Activated naive CD4-positive, alpha-beta T cell treated with anti-CD3 and anti-CD28 coated beads, Interleukin-2, amount 50 U/mL, for 24 hours (primary cell): ENCODE measurements around the gene CEP112.
"Not testable (repeated sequence)": the region's sequence is repeated elsewhere in the genome, so short reads cannot be mapped to it uniquely, and the experiment has no call there.

Experiments used
- H3K27ac Mint-ChIP-seq: one replicate; pipeline ENCODE4 v1.8.0; 2021; ENCODE audit warnings: mild to moderate bottlenecking, mixed read lengths
- H3K27me3 Mint-ChIP-seq: one replicate; pipeline ENCODE4 v1.8.0; 2021; ENCODE audit warnings: mixed read lengths
- H3K36me3 Mint-ChIP-seq: one replicate; pipeline ENCODE4 v1.8.0; 2021; ENCODE audit warnings: mixed read lengths
- H3K4me1 Mint-ChIP-seq: one replicate; pipeline ENCODE4 v1.8.0; 2021; ENCODE audit warnings: mixed read lengths
- H3K4me3 Mint-ChIP-seq: one replicate; pipeline ENCODE4 v1.8.0; 2021; ENCODE audit warnings: mild to moderate bottlenecking, mixed read lengths
- H3K9me3 Mint-ChIP-seq: one replicate; pipeline ENCODE4 v1.8.0; 2021; ENCODE audit warnings: mixed read lengths

The CEP112 gene

DNA sequence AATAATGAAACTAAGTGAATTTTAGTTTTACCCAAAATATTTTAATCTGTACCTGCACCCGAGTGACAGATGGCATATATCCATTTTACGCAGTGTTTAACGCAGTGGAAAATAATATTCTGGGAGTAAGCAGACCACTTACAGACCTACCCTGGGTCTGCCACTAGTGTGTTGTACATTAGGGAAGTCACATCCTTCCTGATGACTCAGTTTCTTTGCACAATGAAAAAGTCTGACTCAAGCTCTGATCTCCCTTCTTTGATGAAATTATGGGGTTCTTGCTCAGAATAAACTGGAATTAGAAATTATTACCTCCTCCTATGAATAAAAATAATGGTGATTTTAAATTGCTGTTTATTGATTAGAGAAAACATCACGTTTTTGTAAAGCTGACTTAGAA is 507.3 kb downstream of the CEP112 start:
- Mint-ChIP-seq H3K4me3 (no peak overlapping the region), H3K27ac (no peak overlapping the region), H3K4me1 (no peaks in the 10 kb centered on the region), H3K27me3 (no peaks in the 10 kb centered on the region), H3K9me3 (no peaks in the 10 kb centered on the region), H3K36me3 (peaks cover 2% of the 10 kb centered on the region)

- H3K4me1 Mint-ChIP-seq = peaks cover 5% of the 10 kb centered on the region
- peaks cover 2% of the 10 kb centered on the region for H3K36me3 Mint-ChIP-seq
- H3K4me3 Mint-ChIP-seq = no peak overlapping the region
- no peaks in the 10 kb centered on the region for H3K27me3 Mint-ChIP-seq
- no peaks in the 10 kb centered on the region for H3K9me3 Mint-ChIP-seq
- H3K27ac Mint-ChIP-seq = no peak overlapping the region
Measured at GRCh38 chr17:65683428-65683827, 508.5 kb downstream of the CEP112 start.

DNA sequence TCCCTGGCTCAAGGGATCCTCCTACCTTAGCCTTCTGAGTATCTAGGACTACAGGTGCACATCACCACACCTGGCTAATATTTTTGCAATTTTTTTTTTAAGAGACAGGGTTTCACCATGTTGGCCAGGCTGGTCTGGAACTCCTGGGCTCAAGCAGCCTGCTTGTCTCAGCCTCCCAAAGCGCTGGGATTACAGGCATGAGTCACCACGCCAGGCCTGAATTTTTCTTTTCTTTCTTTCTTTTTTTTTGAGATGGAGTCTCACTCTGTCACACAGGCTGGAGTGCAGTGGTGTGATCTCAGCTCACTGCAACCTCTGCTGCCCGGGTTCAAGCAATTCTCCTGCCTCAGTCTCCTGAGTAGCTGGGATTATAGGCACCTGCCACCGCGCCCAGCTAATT is 510.2 kb downstream of the CEP112 start:
- not testable (repeated sequence) for H3K9me3 Mint-ChIP-seq, H3K36me3 Mint-ChIP-seq, H3K27ac Mint-ChIP-seq, H3K27me3 Mint-ChIP-seq, H3K4me3 Mint-ChIP-seq
- H3K4me1 Mint-ChIP-seq = peaks cover 12% of the 10 kb centered on the region

- Mint-ChIP-seq H3K36me3 (peaks cover 2% of the 10 kb centered on the region), H3K4me1 (peaks cover 12% of the 10 kb centered on the region), H3K27me3 (no peaks in the 10 kb centered on the region), H3K27ac (no peak overlapping the region), H3K4me3 (no peak overlapping the region), H3K9me3 (peaks cover 4% of the 10 kb centered on the region)
Measured at GRCh38 chr17:65679165-65679845, 512.6 kb downstream of the CEP112 start.

- no peaks in the 10 kb centered on the region for H3K27me3 Mint-ChIP-seq
- H3K27ac Mint-ChIP-seq = no peak overlapping the region
Measured at GRCh38 chr17:65678546-65678945, 513.4 kb downstream of the CEP112 start.

GRCh38 chr17:65677932-65678331 is 514.0 kb downstream of the CEP112 start:
- Mint-ChIP-seq H3K4me1 (peaks cover 12% of the 10 kb centered on the region), H3K36me3 (peaks cover 2% of the 10 kb centered on the region), H3K27ac (no peak overlapping the region), H3K9me3 (peaks cover 4% of the 10 kb centered on the region), H3K4me3 (no peak overlapping the region), H3K27me3 (no peaks in the 10 kb centered on the region)

More at GRCh38 chr17:65678546-65678945, 513.4 kb downstream of the CEP112 start:
- peaks cover 12% of the 10 kb centered on the region for H3K4me1 Mint-ChIP-seq
- H3K4me3 Mint-ChIP-seq = no peak overlapping the region
- peaks cover 4% of the 10 kb centered on the region for H3K9me3 Mint-ChIP-seq
- peaks cover 2% of the 10 kb centered on the region for H3K36me3 Mint-ChIP-seq

DNA sequence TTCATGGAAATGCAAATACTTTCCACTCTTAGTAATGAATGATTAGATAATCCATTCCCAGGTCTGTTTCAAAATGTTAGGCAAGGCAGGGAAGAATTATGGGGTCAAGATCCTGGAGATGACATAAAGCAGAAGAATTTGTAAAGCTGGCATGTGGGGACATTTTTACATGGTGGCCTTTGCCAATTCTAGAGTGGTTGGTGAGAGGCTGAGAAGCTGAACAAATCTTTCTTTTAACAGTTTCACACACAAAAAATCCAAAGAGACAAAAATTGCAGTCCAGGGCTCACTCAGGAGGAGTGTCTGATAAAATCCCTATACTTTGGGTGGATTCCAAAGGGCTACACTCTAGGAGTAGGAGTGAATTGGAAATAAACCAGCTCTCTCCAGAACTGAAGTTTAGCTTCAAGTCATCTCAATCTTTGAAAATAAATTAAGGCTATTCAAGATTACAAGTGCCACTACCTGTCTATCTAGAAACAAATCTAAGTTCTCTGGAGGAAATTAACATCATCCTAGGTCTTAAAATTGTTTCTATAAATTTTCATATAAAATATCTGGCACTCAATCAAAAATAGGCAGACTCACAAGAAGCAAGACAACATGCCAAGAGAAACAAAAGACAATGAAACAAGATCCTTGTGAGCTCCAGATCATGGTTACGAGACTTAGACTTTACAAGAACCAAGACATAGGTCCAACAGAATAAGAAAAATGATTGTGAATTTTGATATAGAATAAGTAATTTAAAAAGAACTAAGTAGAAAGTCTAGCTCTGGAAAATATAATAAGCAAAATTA is 517.5 kb downstream of the CEP112 start:
- Mint-ChIP-seq H3K4me3 (no peak overlapping the region), H3K27me3 (no peaks in the 10 kb centered on the region), H3K36me3 (no peaks in the 10 kb centered on the region), H3K4me1 (peaks cover 12% of the 10 kb centered on the region), H3K27ac (no peak overlapping the region), H3K9me3 (peaks cover 4% of the 10 kb centered on the region)

DNA sequence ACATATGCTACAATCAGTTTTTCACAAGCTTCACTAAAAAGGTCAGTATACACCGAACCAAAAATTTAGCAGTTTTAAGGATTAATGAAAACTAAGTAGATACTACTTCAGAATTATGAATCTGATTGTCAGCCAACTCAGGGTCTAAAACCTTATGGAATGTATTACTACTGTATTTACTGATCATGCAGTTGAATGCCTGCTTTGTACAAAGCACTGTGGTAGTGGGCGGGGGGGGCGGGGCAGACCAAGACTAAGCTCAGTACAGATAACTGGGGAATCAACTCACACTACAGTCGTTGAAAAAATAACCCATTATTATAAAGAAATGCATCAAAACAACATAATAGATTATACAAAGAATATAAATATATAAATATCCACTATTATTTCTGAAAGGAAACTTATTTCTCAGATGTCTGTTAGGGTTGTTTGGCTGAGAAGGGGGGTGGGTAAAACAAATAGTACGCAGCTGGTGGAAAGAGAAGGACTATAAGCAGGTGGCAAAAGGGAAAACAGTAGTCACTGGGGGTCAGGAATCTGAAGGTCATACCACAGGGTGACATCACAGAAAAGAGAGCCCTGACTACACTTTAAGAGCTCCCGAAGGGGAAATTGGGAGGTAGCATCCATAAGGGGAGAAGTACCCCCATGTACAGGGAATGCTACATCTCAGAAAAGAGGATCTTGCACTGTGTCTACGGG is 521.1 kb downstream of the CEP112 start:
- H3K9me3 Mint-ChIP-seq = peaks cover 4% of the 10 kb centered on the region
- H3K27ac Mint-ChIP-seq = no peak overlapping the region

GRCh38 chr17:65668211-65668610 is 523.7 kb downstream of the CEP112 start:
- Mint-ChIP-seq H3K4me1 (no peaks in the 10 kb centered on the region), H3K9me3 (no peaks in the 10 kb centered on the region), H3K36me3 (no peaks in the 10 kb centered on the region), H3K27me3 (no peaks in the 10 kb centered on the region), H3K4me3 (no peak overlapping the region), H3K27ac (no peak overlapping the region)

More for the DNA sequence above, 521.1 kb downstream of the CEP112 start:
- Mint-ChIP-seq H3K36me3 (no peaks in the 10 kb centered on the region), H3K4me3 (no peak overlapping the region), H3K27me3 (no peaks in the 10 kb centered on the region), H3K4me1 (no peaks in the 10 kb centered on the region)

- H3K36me3 Mint-ChIP-seq = no peaks in the 10 kb centered on the region
Measured at GRCh38 chr17:65667656-65668055, 524.3 kb downstream of the CEP112 start.

GRCh38 chr17:65666876-65667321 is 525.0 kb downstream of the CEP112 start:
- Mint-ChIP-seq H3K4me1 (no peaks in the 10 kb centered on the region), H3K27me3 (no peaks in the 10 kb centered on the region), H3K27ac (no peak overlapping the region), H3K9me3 (no peaks in the 10 kb centered on the region), H3K36me3 (no peaks in the 10 kb centered on the region), H3K4me3 (no peak overlapping the region)

More at GRCh38 chr17:65667656-65668055, 524.3 kb downstream of the CEP112 start:
- no peak overlapping the region for H3K27ac Mint-ChIP-seq
- no peak overlapping the region for H3K4me3 Mint-ChIP-seq
- no peaks in the 10 kb centered on the region for H3K9me3 Mint-ChIP-seq
- H3K4me1 Mint-ChIP-seq = no peaks in the 10 kb centered on the region
- no peaks in the 10 kb centered on the region for H3K27me3 Mint-ChIP-seq

- Mint-ChIP-seq H3K4me3 (no peak overlapping the region), H3K4me1 (peaks cover under 1% of the 10 kb centered on the region), H3K27me3 (no peaks in the 10 kb centered on the region), H3K36me3 (no peaks in the 10 kb centered on the region), H3K9me3 (no peaks in the 10 kb centered on the region), H3K27ac (no peak overlapping the region)
Measured at GRCh38 chr17:65665966-65666365, 526.0 kb downstream of the CEP112 start.

DNA sequence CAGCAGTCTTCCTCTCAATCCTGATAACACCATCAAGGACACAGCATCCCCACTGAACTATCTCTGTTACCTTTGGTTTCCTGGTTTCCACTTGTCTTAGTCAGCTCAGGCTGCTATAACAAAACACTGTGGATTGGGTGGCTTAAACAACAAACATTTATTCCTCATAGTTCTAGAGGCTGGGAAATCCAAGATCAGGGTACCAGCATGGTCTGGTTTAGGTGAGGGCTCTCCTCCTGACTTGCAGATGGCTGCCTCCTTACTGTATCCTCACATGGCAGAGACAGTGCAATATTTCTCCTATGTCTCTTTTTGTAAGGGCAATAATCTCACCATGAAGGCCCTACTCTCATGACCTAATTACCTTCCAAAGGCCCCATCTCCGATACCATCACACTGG is 527.2 kb downstream of the CEP112 start:
- Mint-ChIP-seq H3K27me3 (no peaks in the 10 kb centered on the region), H3K4me3 (no peak overlapping the region), H3K4me1 (peaks cover 10% of the 10 kb centered on the region), H3K27ac (no peak overlapping the region), H3K36me3 (no peaks in the 10 kb centered on the region), H3K9me3 (no peaks in the 10 kb centered on the region)

DNA sequence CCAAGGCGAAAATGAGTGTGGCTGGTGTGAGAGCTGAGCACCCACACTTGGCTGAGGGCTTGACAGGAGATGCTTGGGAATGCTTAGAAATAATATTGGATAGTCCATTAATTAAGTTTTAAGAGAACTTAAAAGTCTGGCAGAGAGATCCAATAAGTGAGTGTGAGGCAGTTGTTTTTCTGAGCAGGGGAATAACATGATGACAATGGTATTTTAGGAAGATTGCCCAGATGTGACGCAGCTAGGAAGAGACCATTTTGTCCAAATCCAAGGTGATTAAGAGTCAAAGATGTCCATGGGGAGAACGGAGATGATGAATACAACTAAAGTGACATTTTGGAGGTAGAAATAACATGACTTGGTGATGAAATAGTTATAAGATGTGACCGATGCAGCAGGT is 527.7 kb downstream of the CEP112 start:
- H3K36me3 Mint-ChIP-seq = no peaks in the 10 kb centered on the region
- peaks cover 15% of the 10 kb centered on the region for H3K4me1 Mint-ChIP-seq
- no peaks in the 10 kb centered on the region for H3K9me3 Mint-ChIP-seq
- H3K27ac Mint-ChIP-seq = no peak overlapping the region
- no peaks in the 10 kb centered on the region for H3K27me3 Mint-ChIP-seq
- H3K4me3 Mint-ChIP-seq = no peak overlapping the region

DNA sequence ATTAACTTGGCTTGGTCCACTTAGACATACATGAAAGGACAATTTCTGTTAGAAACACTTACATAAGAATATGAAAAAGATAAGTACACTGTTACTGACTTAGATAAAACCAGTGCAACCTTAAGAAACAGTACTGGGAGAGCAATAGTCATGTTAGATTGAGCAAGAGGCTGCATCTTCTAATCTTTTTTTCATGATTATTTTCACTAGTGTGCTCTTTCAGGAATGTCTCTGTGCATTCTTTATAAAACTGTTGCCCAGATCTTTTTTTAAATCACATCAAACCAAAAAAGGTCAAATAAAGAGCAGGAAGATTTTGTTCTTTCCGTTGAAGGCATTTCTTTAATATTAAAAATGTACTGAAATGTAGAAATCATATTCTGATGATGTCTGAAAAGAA is 529.7 kb downstream of the CEP112 start:
- H3K27me3 Mint-ChIP-seq = no peaks in the 10 kb centered on the region
- no peaks in the 10 kb centered on the region for H3K36me3 Mint-ChIP-seq
- H3K9me3 Mint-ChIP-seq = no peaks in the 10 kb centered on the region
- no peak overlapping the region for H3K27ac Mint-ChIP-seq
- H3K4me3 Mint-ChIP-seq = no peak overlapping the region
- H3K4me1 Mint-ChIP-seq = peaks cover 16% of the 10 kb centered on the region

DNA sequence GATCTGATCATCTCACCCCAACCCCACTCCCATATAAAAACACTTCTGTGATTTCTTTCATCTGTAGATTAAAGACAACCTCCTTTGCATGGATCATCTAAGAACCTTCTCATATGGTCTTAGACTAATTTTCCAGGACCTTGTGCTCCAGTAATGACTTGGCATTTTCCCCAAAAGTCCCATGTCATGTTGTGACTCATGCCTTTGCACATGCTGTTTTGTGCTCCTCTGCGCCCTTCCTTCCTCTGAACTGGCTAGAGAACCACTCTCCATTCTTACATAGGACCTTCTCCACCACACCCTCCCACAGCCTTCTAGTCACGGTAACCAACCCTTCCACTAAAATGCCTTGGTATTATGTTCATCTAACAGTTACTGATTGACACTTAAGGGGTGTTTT is 531.0 kb downstream of the CEP112 start:
- no peaks in the 10 kb centered on the region for H3K9me3 Mint-ChIP-seq
- H3K27me3 Mint-ChIP-seq = no peaks in the 10 kb centered on the region
- peaks cover 25% of the 10 kb centered on the region for H3K4me1 Mint-ChIP-seq
- H3K27ac Mint-ChIP-seq = no peak overlapping the region
- H3K4me3 Mint-ChIP-seq = no peak overlapping the region
- H3K36me3 Mint-ChIP-seq = no peaks in the 10 kb centered on the region
